Stimulated activated CD4-positive, alpha-beta T cell treated with anti-CD3 and anti-CD28 coated beads, Interleukin-1b, Interleukin-23, amount 100 ng/mL, for 48 hours (primary cell): ENCODE results near the gene CDH24.

Experiments used
- DNase-seq: peaks from one replicate; pipeline ENCODE4 v3.0.0-alpha.2; 2020

The CDH24 gene

DNA sequence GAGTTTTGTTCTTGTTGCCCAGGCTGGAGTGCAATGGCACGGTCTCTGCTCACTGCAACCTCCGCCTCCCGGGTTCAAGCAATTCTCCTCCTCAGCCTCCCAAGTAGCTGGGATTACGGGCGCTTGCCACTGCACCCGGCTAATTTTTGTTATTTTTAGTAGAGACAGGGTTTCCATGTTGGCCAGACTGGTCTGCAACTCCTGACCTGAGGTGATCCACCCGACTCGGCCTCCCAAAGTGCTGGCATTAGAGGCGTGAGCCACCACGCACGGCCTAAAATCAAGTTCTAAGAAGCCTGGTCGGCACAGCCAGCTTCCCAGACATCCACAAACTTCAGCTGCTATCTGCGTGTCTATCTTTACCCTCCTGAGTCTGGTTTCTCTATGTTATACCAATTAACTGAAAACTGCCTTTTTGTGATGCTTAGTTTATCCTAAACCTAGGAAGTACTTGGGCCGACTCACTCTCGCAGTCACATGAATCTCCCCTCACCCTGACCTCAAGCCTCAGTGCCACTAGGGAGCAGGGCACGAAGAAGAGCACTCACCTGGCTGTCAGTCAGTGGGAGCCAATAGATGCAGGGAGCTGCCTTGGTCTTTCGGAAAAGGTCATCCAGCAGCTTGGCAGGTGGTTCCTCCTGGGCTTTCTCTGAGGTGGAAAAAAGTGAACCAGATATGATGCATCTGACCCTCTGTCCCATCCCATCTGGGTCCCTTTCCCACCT is 3.4 kb upstream of the CDH24 start:
- no peak for DNase-seq

GRCh38 chr14:23058654-23059504 is 1.6 kb upstream of the CDH24 start:
- no peak for DNase-seq

DNA sequence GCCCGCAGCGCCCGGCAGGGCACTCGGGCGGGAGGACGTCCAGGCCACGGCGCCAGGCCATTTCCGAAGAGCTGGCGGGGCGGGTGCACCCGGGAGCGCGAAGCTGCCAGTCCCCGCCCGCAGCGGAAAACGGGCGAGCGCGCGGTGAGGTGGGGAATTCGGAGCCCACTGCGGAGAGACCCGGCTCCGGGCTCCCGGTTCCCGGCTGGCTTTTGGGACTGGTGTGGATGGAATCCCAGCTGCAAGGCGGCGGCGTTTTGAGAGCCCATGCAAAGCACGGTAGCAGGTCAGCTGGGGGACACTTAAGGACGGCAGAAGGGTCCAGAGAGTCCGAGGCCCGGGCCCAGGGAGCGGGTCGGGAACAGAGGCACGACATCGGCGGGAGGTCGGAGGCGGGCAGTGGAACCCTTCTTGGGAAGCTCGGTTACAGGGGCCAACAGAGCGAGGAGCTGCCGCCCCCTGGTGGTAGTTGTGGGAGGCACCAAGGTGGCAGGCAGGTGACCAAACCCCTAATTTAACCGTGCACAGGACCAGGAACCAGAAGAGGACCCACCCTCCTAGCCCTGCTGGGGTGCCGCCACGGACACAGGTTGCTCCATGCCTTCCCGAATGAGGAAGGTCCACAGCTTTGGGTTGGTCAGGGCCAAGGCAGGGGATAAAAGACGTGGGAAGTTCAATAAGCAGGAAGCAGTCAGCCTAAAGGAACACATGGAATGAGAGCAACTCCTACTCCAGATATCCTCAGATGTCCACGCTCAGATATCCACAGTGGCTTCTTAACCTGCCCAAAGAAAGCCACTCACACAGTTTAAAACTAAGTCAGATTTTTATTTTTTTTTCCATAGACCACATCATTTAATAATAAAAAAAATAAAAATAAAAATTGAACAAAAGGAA is 685 bp upstream of the CDH24 start:
- DNase-seq = peak; percentile 85

GRCh38 chr14:23056145-23056955 is 970 bp downstream of the CDH24 start:
- peak; percentile 60 for DNase-seq

GRCh38 chr14:23055621-23056144 is 1.6 kb downstream of the CDH24 start:
- no peak for DNase-seq

GRCh38 chr14:23055147-23055550 is 2.2 kb downstream of the CDH24 start:
- DNase-seq = no peak

GRCh38 chr14:23054000-23054811 is 3.1 kb downstream of the CDH24 start:
- peak; percentile 23 for DNase-seq

DNA sequence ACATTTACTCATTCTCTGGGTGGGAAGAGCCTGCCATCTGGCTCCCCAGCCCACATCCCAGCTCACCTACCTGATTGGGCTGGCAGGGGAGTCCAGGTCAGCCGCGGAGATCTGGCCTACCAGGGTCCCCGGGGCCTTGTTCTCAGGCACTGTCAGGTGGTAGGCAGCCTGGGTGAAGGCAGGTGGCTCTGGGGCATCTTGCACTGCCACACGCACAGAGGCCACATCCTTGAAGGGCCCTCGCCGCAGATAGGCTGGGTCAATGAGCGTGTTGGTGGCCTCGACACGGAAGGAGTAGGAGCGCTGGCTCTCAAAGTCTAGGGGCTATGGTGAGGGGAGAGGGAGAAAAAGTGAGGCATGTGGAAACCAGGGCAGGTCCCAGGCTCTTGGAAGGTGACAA is 3.9 kb downstream of the CDH24 start:
- no peak for DNase-seq

GRCh38 chr14:23052671-23053070 is 4.6 kb downstream of the CDH24 start:
- DNase-seq = no peak

- no peak for DNase-seq
These were observed 5.1 kb downstream of the CDH24 start for GRCh38 chr14:23052182-23052623.

- DNase-seq = no peak
These were observed 5.9 kb downstream of the CDH24 start for GRCh38 chr14:23051141-23052057.

GRCh38 chr14:23049011-23049410 is 8.3 kb downstream of the CDH24 start:
- DNase-seq = no peak

DNA sequence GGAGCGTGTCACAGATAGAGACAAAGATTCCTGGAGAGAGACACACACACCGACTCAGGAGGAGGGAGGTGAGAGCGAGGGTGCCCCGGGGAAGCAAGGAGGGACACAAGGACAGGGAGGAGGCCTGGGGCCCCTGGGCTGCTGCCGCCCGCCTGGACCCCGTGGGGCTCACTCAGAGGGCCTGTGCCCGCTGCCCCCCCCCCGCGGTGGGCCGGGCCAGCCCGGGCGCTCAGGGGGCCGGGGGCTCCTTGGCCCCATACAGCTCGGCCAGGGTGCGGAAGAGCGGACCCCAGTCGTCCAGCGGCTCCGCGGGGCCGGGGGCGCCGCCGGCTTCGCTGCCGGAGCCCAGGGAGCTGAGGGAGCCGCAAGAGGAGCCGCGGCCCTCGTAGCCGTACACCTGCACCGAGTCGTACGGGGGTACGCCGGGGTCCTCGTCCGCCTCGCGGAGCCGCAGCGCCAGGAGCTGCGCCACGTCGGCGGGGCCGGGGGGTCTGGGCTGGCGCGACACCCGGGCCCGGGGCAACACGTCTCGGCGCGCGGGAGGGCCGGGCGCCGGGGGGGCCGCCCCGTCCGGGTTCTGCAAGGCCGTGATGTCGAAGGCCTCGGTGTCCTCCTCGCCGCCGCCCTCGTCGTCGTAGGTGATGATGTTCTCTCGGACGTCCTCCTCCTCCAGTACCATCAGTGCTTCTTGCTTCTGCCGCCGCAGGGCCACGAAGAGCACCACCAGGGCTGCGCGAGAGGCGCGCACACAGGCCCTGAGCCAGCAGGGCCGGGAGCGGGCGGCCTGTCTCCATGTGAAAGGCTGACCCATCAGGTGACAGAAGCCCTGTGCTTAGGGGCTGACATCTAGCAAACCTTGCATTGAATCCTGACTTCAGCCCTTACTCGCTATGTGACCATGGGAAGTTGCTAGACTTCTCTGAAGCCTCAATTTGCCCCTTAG is 9.3 kb downstream of the CDH24 start:
- no peak for DNase-seq

GRCh38 chr14:23047034-23047634 is 10.2 kb downstream of the CDH24 start:
- no peak for DNase-seq

DNA sequence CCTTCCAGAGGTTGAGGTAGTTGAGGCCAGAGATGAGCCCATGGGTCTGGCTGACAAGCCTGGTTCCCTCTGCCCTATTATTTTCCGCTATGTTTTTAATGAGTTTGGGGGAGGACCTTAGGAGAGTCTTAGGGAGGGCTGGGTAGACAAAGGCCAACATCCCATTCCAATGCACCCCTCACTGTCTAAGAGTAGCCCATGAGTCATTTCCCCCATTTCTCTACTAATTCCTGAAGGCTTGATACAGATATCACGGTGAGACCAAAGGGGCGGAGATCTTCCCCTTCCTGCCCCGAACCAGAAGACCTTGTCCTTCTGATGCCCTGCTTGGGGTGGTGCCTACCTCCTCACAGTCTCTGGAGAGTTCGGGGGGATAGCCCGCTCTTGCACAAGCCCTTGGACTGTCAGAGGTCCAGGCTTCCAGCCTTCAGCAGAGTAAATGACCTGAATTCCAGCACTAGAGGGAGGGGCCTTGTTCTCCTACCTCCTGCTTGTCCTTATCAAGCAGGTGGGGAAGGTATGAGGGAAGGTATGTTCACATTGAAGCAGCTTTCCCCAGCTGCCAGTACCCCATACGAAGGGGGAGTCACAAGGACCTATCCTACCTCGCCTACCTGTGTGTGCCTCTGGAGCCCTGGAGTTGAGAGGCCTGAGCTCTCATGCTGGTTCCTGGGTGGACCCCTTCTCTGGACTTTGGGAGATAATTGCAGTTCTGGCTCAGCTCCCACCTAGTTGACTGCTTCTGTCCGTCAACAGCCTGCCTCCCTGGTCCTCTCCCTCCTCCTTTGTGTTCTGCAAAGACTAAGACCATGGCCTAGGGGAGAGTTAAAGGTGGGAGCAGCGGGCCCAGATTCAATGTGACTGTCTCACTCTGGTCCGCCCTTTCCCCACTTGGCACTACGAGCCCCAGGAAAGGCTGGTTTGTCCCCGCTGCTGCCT is 11.6 kb downstream of the CDH24 start:
- no peak for DNase-seq

GRCh38 chr14:23044840-23045239 is 12.5 kb downstream of the CDH24 start:
- no peak for DNase-seq

- DNase-seq = no peak
These were observed 13.6 kb downstream of the CDH24 start for GRCh38 chr14:23043754-23044153.
